HFFc6 (cell line): ENCODE measurements around the gene EGLN1. TPM values are rescaled to one million over a fixed set of nuclear protein-coding genes. Genes with fewer than 3 reads are reported as not detected.
"Not testable (repeated sequence)": the region's sequence is repeated elsewhere in the genome, so short reads cannot be mapped to it uniquely, and the experiment has no call there.

Source experiments
- DNase-seq: peaks from one replicate; pipeline ENCODE4 v3.0.0-alpha.2; 2018
- H3K27ac Mint-ChIP-seq: 2 replicates; pipeline ENCODE4 v1.8.0; 2020; ENCODE audit warnings: mild to moderate bottlenecking, mixed read lengths
- H3K27me3 Mint-ChIP-seq: 2 replicates; pipeline ENCODE4 v1.8.0; 2021; ENCODE audit warnings: mild to moderate bottlenecking, moderate library complexity, mixed read lengths; ENCODE audit not compliant: insufficient read depth
- H3K36me3 Mint-ChIP-seq: 2 replicates; pipeline ENCODE4 v1.8.0; 2021; ENCODE audit warnings: low read depth, mixed read lengths
- H3K4me1 Mint-ChIP-seq: 2 replicates; pipeline ENCODE4 v1.8.0; 2020; ENCODE audit warnings: low read depth, mixed read lengths
- H3K4me3 Mint-ChIP-seq: 2 replicates; pipeline ENCODE4 v1.8.0; 2020; ENCODE audit warnings: mild to moderate bottlenecking, moderate library complexity, mixed read lengths
- H3K9me3 Mint-ChIP-seq: 2 replicates; pipeline ENCODE4 v1.8.0; 2020; ENCODE audit warnings: mild to moderate bottlenecking, mixed read lengths
- total RNA-seq, 6 experiments: library from RNA; stranded (reverse); fragmentation: NEBNext Ultra II Directional; extraction: Animal tissue kit (Norgen Biotek cat#: 25700); gene quantifications; 2 replicates in 1 of 6; 3 replicates in 5 of 6; pipeline ENCODE4 v1.2.3, GENCODE V29; 2021
- TF ChIP-seq, protein P1 (sequence below): fragments of 200-600 bp; sonication (generic); IDR thresholded peaks from 2 replicates; pipeline ENCODE4 v1.5.0; 2021; ENCODE audit warnings: antibody characterized with exemption, mild to moderate bottlenecking

Gene EGLN1
- total RNA-seq, 6 experiments from 2014 or later = 22.5 to 31.8 (median 26.0) TPM

DNA sequence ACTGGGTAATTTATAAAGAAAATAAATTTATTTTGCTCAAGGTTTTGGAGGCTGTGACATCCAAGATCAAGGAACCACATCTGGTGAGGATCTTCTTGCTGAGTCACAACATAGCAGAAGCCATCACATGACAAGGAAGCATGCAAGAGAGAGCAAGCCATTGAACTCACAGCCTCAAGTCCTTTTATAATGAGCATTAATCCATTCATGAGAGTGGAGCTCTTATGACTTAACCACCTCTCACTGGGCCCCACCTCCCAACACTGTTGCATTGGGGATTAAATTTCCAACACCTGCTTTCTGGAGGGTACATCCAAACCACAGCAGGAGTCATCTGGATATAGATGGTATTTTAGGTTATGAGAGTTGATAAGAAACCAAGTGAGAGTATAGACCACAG lies 20.6 kb upstream of the EGLN1 start:
- no peak for DNase-seq
- TF ChIP-seq, protein P1, sequence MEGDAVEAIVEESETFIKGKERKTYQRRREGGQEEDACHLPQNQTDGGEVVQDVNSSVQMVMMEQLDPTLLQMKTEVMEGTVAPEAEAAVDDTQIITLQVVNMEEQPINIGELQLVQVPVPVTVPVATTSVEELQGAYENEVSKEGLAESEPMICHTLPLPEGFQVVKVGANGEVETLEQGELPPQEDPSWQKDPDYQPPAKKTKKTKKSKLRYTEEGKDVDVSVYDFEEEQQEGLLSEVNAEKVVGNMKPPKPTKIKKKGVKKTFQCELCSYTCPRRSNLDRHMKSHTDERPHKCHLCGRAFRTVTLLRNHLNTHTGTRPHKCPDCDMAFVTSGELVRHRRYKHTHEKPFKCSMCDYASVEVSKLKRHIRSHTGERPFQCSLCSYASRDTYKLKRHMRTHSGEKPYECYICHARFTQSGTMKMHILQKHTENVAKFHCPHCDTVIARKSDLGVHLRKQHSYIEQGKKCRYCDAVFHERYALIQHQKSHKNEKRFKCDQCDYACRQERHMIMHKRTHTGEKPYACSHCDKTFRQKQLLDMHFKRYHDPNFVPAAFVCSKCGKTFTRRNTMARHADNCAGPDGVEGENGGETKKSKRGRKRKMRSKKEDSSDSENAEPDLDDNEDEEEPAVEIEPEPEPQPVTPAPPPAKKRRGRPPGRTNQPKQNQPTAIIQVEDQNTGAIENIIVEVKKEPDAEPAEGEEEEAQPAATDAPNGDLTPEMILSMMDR = no peak
- no peaks in the 10 kb centered on the region for H3K4me1 Mint-ChIP-seq
- H3K36me3 Mint-ChIP-seq = no peaks in the 10 kb centered on the region
- H3K27me3 Mint-ChIP-seq = peaks cover 4% of the 10 kb centered on the region
- no peak overlapping the region for H3K27ac Mint-ChIP-seq
- peaks cover 8% of the 10 kb centered on the region for H3K9me3 Mint-ChIP-seq
- H3K4me3 Mint-ChIP-seq = no peak overlapping the region

- H3K9me3 Mint-ChIP-seq = peaks cover 6% of the 10 kb centered on the region
- peaks cover 5% of the 10 kb centered on the region; the same call in 1 of the 2 replicates for H3K36me3 Mint-ChIP-seq
- H3K27ac Mint-ChIP-seq = no peak overlapping the region
- H3K4me3 Mint-ChIP-seq = no peak overlapping the region
- TF ChIP-seq, protein P1 = no peak
- no peaks in the 10 kb centered on the region for H3K4me1 Mint-ChIP-seq
- H3K27me3 Mint-ChIP-seq = peaks cover 5% of the 10 kb centered on the region; the same call in 1 of the 2 replicates
- DNase-seq = no peak
Observed at GRCh38 chr1:231432996-231433395, 10.9 kb upstream of the EGLN1 start.

- TF ChIP-seq, protein P1 = no peak
- no peak overlapping the region for H3K27ac Mint-ChIP-seq
- H3K4me3 Mint-ChIP-seq = no peak overlapping the region
- peaks cover 5% of the 10 kb centered on the region; the same call in 1 of the 2 replicates for H3K27me3 Mint-ChIP-seq
- H3K36me3 Mint-ChIP-seq = peaks cover 5% of the 10 kb centered on the region; the same call in 1 of the 2 replicates
- DNase-seq = no peak
- no peaks in the 10 kb centered on the region for H3K4me1 Mint-ChIP-seq
- peaks cover 6% of the 10 kb centered on the region for H3K9me3 Mint-ChIP-seq
Observed at GRCh38 chr1:231431665-231432415, 9.8 kb upstream of the EGLN1 start.

- not testable (repeated sequence) for DNase-seq, H3K36me3 Mint-ChIP-seq, H3K4me1 Mint-ChIP-seq, H3K9me3 Mint-ChIP-seq, H3K4me3 Mint-ChIP-seq, H3K27ac Mint-ChIP-seq, H3K27me3 Mint-ChIP-seq
Observed at GRCh38 chr1:231430678-231431352, 8.7 kb upstream of the EGLN1 start.

DNA sequence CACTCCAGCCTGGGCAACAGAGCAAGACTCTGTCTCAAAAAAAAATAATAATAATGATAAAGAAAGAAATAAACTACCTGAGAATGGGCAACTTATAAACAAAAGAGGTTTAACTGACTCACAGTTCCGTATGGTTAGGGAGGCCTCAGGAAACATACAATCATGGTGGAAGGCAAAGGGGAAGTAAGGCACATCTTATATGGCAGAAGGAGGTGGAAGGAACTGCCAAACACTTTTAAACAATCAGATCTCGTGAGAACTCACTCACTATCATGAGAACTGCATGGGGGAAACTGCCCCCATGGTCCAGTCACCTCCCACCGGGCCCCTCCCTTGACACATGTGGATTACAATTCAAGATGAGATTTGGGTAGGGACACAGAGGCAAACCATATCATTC lies 6.3 kb upstream of the EGLN1 start:
- peaks cover 6% of the 10 kb centered on the region for H3K4me1 Mint-ChIP-seq

More for the DNA sequence above, 6.3 kb upstream of the EGLN1 start:
- Mint-ChIP-seq H3K9me3 (peaks cover 6% of the 10 kb centered on the region), H3K4me3 (no peak overlapping the region), H3K27ac (no peak overlapping the region), H3K27me3 (peaks cover 4% of the 10 kb centered on the region; the same call in 1 of the 2 replicates), H3K36me3 (peaks cover 5% of the 10 kb centered on the region; the same call in 1 of the 2 replicates)
- DNase-seq = no peak
- TF ChIP-seq, protein P1 = no peak
